NCI-H2171 treated with DMSO at 0.1 percent for 48 hours (cell line): ENCODE data around the gene WNT10A.

Source experiments
- DNase-seq: peaks from one replicate; lab custom pipeline; 2025; lab: John Stamatoyannopoulos, UW

WNT10A gene

DNA sequence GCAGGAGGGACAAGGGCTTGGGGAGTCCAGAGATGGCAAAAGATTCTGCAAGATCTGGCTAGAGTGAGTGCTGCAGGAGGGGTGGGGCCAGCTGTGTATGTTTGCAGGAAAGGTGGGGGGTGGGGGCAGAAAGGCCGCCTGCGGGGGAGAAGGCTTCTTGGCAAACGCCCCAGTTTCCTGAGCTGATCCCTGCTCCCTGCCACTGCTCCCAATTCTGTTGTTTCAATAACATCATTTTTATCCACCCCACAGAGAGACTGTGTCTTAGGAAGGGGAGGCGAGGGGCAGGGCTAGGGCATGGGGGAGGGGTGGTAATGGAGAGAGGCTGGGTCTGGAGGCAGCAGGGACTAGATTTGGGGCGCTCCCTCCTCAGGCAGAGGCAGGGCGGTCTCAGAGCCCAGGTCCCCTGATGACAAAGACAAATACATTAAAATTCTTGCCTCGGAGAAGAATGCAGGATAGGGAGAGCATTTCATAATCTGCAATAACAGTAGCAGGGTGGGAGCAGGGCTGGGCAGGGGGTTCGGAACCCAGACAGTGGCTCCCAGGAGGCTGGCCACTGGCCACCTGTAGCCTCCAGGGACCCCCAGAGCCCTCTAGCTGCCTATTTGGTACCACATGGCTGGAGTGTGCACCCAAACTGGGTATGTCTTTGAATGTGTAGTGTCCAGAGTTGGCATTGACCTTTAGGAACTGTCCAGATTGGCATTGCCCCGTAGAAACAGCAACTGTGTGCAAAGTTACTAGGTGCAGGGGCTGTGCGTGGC is 23.1 kb upstream of the WNT10A start:
- peak; percentile 38 for DNase-seq

DNA sequence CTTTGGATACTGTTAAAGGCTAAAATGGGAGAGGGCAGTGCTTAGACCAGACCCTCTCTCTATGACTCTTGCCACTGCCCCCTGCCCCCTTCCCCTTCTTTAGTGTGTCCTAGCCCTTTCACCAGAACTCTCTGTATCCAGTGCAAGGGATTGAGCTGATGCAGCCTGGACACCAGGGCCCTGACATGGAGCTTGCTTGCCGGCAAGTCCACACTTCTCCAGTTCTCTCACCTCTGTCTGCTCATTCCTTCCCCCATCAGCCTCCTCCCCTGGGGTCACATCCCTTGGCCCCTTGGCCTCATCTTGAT is 22.6 kb upstream of the WNT10A start:
- no peak for DNase-seq

GRCh38 chr2:218858671-218859555 is 21.7 kb upstream of the WNT10A start:
- no peak for DNase-seq

DNA sequence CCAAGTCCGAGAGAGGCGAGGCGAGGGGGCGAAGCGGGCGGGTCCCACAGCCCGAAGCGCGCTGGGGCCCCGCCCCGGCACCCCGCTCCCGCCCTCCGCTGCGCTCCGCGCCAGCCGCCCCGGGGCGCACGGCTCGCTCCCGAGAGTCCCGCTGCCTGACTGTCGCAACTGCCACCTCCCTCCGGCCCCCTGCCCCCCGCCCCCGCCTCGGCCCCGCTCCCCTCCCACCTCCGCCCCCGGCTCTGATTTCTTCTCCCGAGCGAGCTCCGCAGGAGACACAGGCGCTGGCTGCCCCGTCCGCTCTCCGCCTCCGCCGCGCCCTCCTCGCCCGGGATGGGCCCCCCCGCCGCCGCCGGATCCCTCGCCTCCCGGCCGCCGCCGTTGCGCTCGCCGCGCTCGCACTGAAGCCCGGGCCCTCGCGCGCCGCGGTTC is 21.1 kb upstream of the WNT10A start, which contains the start of gene WNT6:
WNT6 (plus strand) TSS at position 250 of the 432 bp plus-strand sequence. CDS start 233 bp downstream, outside the sequence.
- no peak for DNase-seq

DNA sequence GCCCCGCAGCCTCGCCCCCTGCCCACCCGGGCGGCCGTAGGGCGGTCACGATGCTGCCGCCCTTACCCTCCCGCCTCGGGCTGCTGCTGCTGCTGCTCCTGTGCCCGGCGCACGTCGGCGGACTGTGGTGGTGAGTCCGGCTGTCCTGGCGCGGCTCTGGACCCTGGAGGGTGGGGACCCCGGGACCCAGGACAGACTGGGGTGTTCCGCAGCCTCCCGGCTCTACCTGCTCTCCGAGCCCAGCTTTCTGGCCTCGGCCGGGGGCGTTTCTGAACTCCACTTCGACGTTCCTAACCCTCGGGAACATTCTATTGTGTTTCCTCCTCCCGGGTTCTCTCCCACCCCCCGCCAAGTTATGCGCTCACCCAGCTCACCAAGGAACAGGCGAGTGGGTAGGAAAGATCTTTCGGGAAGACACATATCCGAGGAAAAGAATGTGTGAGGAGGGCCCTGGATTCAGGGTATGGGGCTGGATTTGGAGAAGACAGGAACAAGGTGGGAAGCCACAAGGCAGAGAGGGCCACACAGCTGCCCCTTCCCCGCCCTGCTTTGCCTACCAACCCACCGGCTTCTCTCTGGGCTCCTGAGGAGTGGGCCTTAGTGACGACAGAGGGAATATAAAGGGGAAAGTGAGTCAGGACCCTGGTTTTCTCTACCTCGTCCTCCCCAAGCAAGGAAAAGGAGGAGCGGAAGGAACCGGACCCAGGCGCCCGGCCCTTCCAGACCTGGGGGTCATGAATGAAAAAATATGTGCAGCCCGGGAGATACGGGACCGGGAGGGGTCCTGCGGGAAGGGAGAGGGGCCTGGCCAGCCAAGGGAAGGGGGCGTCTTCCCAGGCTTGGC is 20.4 kb upstream of the WNT10A start:
- DNase-seq = no peak

DNA sequence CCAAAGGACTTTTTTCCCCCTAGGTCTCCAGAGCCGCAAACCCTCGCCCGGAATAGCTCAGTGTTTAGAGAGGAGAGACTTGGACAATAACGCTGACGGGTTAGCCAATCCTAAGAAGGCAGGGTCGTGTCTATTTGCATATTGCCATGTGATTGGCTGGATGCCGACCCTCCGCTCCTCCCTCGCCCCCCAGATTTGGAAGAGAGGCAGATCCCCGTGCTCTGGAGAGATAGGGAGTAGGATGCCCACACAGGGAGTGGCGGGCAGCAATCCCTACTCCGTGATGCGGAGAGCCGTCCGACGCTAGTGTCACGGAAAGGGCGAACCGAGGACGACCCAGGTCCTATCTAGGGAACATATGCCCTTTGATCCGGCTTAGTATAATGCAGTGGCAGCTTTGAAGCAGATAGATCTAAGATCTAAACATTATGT is 19.7 kb upstream of the WNT10A start:
- peak; percentile 96 for DNase-seq

- DNase-seq = no peak
Observed at GRCh38 chr2:218861645-218862318, 18.9 kb upstream of the WNT10A start.

DNA sequence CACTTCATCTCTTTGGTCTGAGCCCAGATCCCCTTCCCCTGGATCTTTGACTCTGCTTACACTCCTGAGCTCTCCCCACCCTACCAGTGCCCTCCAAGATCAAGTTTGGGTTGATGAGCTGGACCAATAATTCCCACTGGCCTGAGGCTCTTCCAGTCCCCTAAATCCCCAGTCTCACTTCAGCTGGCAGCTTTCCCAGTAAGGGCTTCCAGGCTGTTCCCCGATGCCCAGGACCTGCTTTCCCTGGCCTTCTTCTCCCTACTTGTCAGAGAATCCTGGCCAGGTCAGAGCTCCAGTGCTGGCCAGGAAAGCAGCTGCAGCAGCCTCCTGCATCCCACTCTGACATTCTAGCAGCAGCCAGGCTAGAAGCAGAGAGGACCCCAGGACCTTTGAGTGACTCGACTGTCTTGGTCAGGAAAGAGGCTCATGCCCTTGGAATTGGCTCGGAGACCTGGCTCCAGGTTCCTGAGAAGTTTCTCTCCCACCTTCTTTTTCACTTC is 17.6 kb upstream of the WNT10A start:
- no peak for DNase-seq

DNA sequence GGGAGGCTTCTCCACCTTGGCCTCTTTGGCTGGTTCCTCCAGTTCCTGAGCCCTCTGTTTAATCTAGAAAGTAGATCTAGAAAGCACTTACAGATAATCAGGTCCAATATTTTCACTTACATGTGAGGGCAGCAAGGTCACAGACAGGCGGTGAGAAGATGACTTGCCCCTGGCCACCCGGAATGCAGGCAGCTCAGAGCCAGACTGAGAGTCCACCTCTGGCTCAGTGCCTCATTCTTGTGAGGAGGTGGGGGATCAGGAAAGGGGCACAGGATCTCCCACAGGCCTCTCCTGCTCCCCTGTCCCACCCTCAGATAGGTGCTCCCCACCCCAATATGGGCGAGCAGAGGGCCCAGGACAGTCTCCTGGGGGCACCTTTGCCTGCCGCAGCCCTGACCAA is 15.3 kb upstream of the WNT10A start:
- no peak for DNase-seq

- DNase-seq = no peak
Observed at GRCh38 chr2:218865999-218866398, 14.7 kb upstream of the WNT10A start.

DNA sequence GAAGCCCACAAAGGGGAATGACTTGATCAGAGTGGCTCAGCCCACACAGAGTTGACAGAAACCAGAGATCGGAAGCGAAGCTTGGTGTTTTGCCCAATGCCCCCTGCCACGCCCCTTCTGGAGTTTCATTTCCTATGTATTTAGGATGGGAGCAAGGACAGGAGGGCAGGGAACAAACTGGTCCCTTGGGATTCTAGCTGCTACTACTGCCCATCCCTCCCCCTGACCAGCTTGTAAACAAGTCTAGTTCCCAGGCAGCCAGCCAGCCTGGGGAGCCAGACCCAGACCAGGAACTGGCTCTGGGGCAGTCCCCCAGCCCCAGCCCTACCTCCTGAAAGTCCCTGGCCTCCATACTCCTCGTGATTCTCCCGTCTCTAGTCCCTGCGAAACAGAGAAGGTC is 12.8 kb upstream of the WNT10A start:
- no peak for DNase-seq

GRCh38 chr2:218869064-218869463 is 11.6 kb upstream of the WNT10A start:
- no peak for DNase-seq

DNA sequence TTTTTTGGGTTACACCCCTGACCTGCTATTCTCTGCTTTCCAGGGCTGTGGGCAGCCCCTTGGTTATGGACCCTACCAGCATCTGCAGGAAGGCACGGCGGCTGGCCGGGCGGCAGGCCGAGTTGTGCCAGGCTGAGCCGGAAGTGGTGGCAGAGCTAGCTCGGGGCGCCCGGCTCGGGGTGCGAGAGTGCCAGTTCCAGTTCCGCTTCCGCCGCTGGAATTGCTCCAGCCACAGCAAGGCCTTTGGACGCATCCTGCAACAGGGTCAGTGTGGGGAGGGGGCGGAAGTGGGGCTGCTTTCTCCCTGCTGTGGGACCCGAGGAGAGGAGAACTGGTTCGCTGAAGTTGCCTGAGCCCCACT is 9.7 kb upstream of the WNT10A start:
- no peak for DNase-seq

- no peak for DNase-seq
Observed at GRCh38 chr2:218871345-218872302, 9.0 kb upstream of the WNT10A start.

- no peak for DNase-seq
Observed at GRCh38 chr2:218872645-218873358, 7.8 kb upstream of the WNT10A start.

GRCh38 chr2:218873359-218874194 is 7.1 kb upstream of the WNT10A start:
- no peak for DNase-seq

DNA sequence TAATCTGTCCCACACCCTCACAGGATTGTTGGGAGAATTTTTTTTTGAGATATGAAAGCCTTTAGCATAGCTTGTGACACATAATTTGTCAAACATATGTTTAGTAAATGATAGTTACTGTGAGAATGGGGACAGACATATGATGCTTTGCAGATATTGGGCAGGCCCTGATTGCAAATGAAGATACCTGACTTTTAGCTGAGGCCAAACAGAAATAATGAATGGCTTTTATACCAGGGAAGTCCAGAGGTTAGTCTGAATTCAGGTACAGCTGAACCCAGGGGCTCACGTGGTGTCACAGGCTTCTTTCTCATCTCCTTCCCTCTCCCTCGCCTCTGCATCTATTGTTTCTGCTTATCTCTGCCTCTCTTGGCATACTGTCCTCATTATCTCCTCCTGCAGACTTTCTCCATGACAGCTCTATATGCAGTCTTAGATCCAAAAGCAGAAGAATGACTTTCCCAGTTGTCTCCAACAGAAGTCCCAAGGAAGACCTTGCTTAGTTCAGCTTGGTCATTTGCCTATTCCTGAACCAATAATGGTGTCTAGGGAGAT is 4.9 kb upstream of the WNT10A start:
- no peak for DNase-seq

GRCh38 chr2:218876562-218877219 is 4.0 kb upstream of the WNT10A start:
- DNase-seq = peak; percentile 82
